Measurements from ENCODE around the gene GLB1L3. TPM values are rescaled to one million over a fixed set of nuclear protein-coding genes. Genes with fewer than 3 reads are reported as not detected.
"Not testable (repeated sequence)": the region's sequence is repeated elsewhere in the genome, so short reads cannot be mapped to it uniquely, and the experiment has no call there.

GLB1L3 gene
- total RNA-seq, 1 experiment from 2014 or later = 1.6 TPM

- DNase-seq (ENCODE audit: low spot score) = no peak
These were observed 37.8 kb downstream of the GLB1L3 start for GRCh38 chr11:134313821-134314607.

- DNase-seq (ENCODE audit: low spot score) = no peak
These were observed 40.9 kb downstream of the GLB1L3 start for GRCh38 chr11:134317103-134317502.

- DNase-seq (ENCODE audit: low spot score) = not testable (repeated sequence)
These were observed 45.2 kb downstream of the GLB1L3 start for GRCh38 chr11:134321373-134321772.

- DNase-seq (ENCODE audit: low spot score) = no peak
These were observed 46.4 kb downstream of the GLB1L3 start for GRCh38 chr11:134322553-134322952.

GRCh38 chr11:134328433-134328832 lies 52.3 kb downstream of the GLB1L3 start:
- no peak for DNase-seq (ENCODE audit: low spot score)

GRCh38 chr11:134330611-134331353 lies 54.6 kb downstream of the GLB1L3 start:
- DNase-seq (ENCODE audit: low spot score) = no peak

- peak; percentile 37 for DNase-seq (ENCODE audit: low spot score)
These were observed 55.4 kb downstream of the GLB1L3 start, which contains the start of gene GLB1L2 for GRCh38 chr11:134331354-134332188. TSS of gene GLB1L2 (plus strand) at chr11:134331988. CDS start at chr11:134332062, 74 bp downstream.

- DNase-seq (ENCODE audit: low spot score) = no peak
These were observed 56.0 kb downstream of the GLB1L3 start for GRCh38 chr11:134332189-134332631.

- DNase-seq (ENCODE audit: low spot score) = no peak
These were observed 56.6 kb downstream of the GLB1L3 start for GRCh38 chr11:134332782-134333181.

GRCh38 chr11:134333312-134333711 lies 57.1 kb downstream of the GLB1L3 start:
- no peak for DNase-seq (ENCODE audit: low spot score)

- DNase-seq (ENCODE audit: low spot score) = no peak
These were observed 57.8 kb downstream of the GLB1L3 start for GRCh38 chr11:134333946-134334345.

GRCh38 chr11:134334796-134335571 lies 58.8 kb downstream of the GLB1L3 start:
- no peak for DNase-seq (ENCODE audit: low spot score)

GRCh38 chr11:134337051-134337450 lies 60.9 kb downstream of the GLB1L3 start:
- no peak for DNase-seq (ENCODE audit: low spot score)

GRCh38 chr11:134338068-134338467 lies 61.9 kb downstream of the GLB1L3 start:
- no peak for DNase-seq (ENCODE audit: low spot score)

GRCh38 chr11:134338654-134339053 lies 62.5 kb downstream of the GLB1L3 start:
- no peak for DNase-seq (ENCODE audit: low spot score)

GRCh38 chr11:134339756-134340155 lies 63.6 kb downstream of the GLB1L3 start:
- DNase-seq (ENCODE audit: low spot score) = no peak

- no peak for DNase-seq (ENCODE audit: low spot score)
These were observed 64.3 kb downstream of the GLB1L3 start for GRCh38 chr11:134340354-134340964.

- no peak for DNase-seq (ENCODE audit: low spot score)
These were observed 65.8 kb downstream of the GLB1L3 start for GRCh38 chr11:134341805-134342571.

GRCh38 chr11:134342572-134343340 lies 66.6 kb downstream of the GLB1L3 start:
- no peak for DNase-seq (ENCODE audit: low spot score)

All from H4 (cell line).